HCT116 (cell line): Measurements from ENCODE around the gene POLR2J. TPM values are rescaled to one million over a fixed set of nuclear protein-coding genes. Genes with fewer than 3 reads are reported as not detected.
A peak's percentile ranks its signal among the peaks of the same experiment; 100 is the strongest.
"Not testable (repeated sequence)": the region's sequence is repeated elsewhere in the genome, so short reads cannot be mapped to it uniquely, and the experiment has no call there.

Source experiments
- ATAC-seq: fragments of 200-7000 bp; cut with Tn5 transposase; 2 replicates; pipeline ENCODE4 v1.9.1; 2020; ENCODE audit warnings: mild to moderate bottlenecking, moderate library complexity
- BruUV-seq: library from RNA; stranded (reverse); fragments of 400-500 nt; replicated peaks from 2 replicates; lab custom pipeline; 2021; lab: Mats Ljungman, UMichigan
- CTCF ChIA-PET: fragments of 300-600 bp; sonication (Branson Sonifier 250); formaldehyde crosslinking; loops from one replicate; lab custom pipeline; 2021; ENCODE audit warnings: antibody characterized with exemption; lab: Charles Lee
- POLR2A ChIA-PET: fragments of 300-600, 350-600 bp; sonication (Branson Sonifier 250); formaldehyde crosslinking; loops from one replicate; lab custom pipeline; 2021; ENCODE audit warnings: antibody characterized with exemption; lab: Charles Lee
- RAD21 ChIA-PET, 2 experiments: fragments of 300-600 bp; sonication (Branson Sonifier 250); formaldehyde crosslinking; loops; one replicate each; lab custom pipeline; 2023; ENCODE audit warnings: low total read pairs in 2 of 2; ENCODE audit not compliant: uncharacterized antibody in 2 of 2, unreplicated experiment in 2 of 2, low non-redundant PET in 1 of 2; lab: Charles Lee
- DNase-seq: peaks from one replicate; pipeline ENCODE4 v3.0.0-alpha.2; 2010; ENCODE audit warnings: low read depth, low spot score
- H2AFZ ChIP-seq: fragments of 200-600 bp; shearing (Covaris generic), sonication (generic); 2 replicates; pipeline ENCODE4 v1.6.1; 2017; ENCODE audit warnings: low read depth, mixed run types, mixed read lengths, antibody characterized with exemption, low read length; ENCODE audit not compliant: poor library complexity, severe bottlenecking
- H3K27ac ChIP-seq: 2 replicates; pipeline ENCODE4 v1.5.1; 2012; ENCODE audit warnings: low read depth, low read length
- H3K27me3 ChIP-seq: fragments of 200-600 bp; sonication (generic); 2 replicates; pipeline ENCODE4 v1.6.1; 2016; ENCODE audit warnings: mixed run types, low read length, mixed read lengths; ENCODE audit not compliant: insufficient read depth
- H3K36me3 ChIP-seq, 2 experiments: fragments of 200-500 bp in 1 of 2; fragments of 200-600 bp in 1 of 2; sonication (Bioruptor generic) in 1 of 2; sonication (generic) in 1 of 2; 2 replicates each; pipeline versions ENCODE4 v1.5.1 to v1.6.1; 2014 to 2016; ENCODE audit warnings: low read length in 2 of 2, inconsistent platforms in 1 of 2, mixed read lengths in 1 of 2, mixed run types in 1 of 2; ENCODE audit not compliant: insufficient read depth in 2 of 2, control insufficient read depth in 1 of 2
- H3K4me1 ChIP-seq, 2 experiments: fragments of 200-600 bp in 1 of 2; sonication (generic) in 1 of 2; 2 replicates each; pipeline versions ENCODE4 v1.5.1 to v1.6.1; 2012 to 2017; ENCODE audit warnings: low read length in 2 of 2, inconsistent platforms in 1 of 2, mild to moderate bottlenecking in 1 of 2, mixed read lengths in 1 of 2, mixed run types in 1 of 2, moderate library complexity in 1 of 2; ENCODE audit not compliant: insufficient read depth in 2 of 2, control insufficient read depth in 1 of 2
- H3K4me2 ChIP-seq: fragments of 200-600 bp; sonication (generic); 2 replicates; pipeline ENCODE4 v1.6.1; 2017; ENCODE audit warnings: mixed run types, low read length, mixed read lengths
- H3K4me3 ChIP-seq, 2 experiments: fragments of 200-600 bp in 1 of 2; sonication (generic) in 1 of 2; replicated peaks in 1 of 2; 2 replicates each; pipeline ENCODE4 v1.5.1; 2011 to 2016; ENCODE audit warnings: low read length in 2 of 2, control low read depth in 1 of 2, low read depth in 1 of 2, mild to moderate bottlenecking in 1 of 2, mixed read lengths in 1 of 2, mixed run types in 1 of 2
- H3K79me2 ChIP-seq: fragments of 200-600 bp; sonication (generic); 2 replicates; pipeline ENCODE4 v1.6.1; 2017; ENCODE audit warnings: mild to moderate bottlenecking, mixed run types, low read length, moderate library complexity, mixed read lengths; ENCODE audit not compliant: insufficient read depth
- H3K9ac ChIP-seq: fragments of 200-600 bp; sonication (generic); 2 replicates; pipeline ENCODE4 v1.6.1; 2016; ENCODE audit warnings: low read length, mixed read lengths
- H3K9me2 ChIP-seq: fragments of 200-600 bp; sonication (generic), shearing (Covaris generic); 2 replicates; pipeline ENCODE4 v1.6.1; 2017; ENCODE audit warnings: mixed run types, mild to moderate bottlenecking, moderate library complexity; ENCODE audit not compliant: insufficient read depth
- H3K9me3 ChIP-seq, 2 experiments: fragments of 200-500 bp in 1 of 2; fragments of 200-600 bp in 1 of 2; sonication (Bioruptor generic) in 1 of 2; sonication (generic) in 1 of 2; 2 replicates each; pipeline ENCODE4 v1.6.1; 2014 to 2017; ENCODE audit warnings: low read length in 2 of 2, mixed read lengths in 2 of 2, inconsistent platforms in 1 of 2, low read depth in 1 of 2, mild to moderate bottlenecking in 1 of 2, mixed run types in 1 of 2, moderate library complexity in 1 of 2; ENCODE audit not compliant: control insufficient read depth in 1 of 2, insufficient read depth in 1 of 2
- H4K20me1 ChIP-seq: fragments of 200-600 bp; sonication (generic), shearing (Covaris generic); 2 replicates; pipeline ENCODE4 v1.6.1; 2017; ENCODE audit warnings: mixed run types, mild to moderate bottlenecking, moderate library complexity; ENCODE audit not compliant: insufficient read depth
- intact Hi-C: fragments of 100-400 bp; cut with micrococcal nuclease; formaldehyde crosslinking; loops from 2 replicates; pipeline ENCODE4 v1.10.0; 2022
- total RNA-seq: library from RNA; stranded (reverse); gene quantifications from one replicate; pipeline ENCODE4 v1.2.1, GENCODE V29; 2021; ENCODE audit not compliant: unreplicated experiment

Gene POLR2J
- total RNA-seq, 1 experiment from 2014 or later, result 54.9 TPM

DNA sequence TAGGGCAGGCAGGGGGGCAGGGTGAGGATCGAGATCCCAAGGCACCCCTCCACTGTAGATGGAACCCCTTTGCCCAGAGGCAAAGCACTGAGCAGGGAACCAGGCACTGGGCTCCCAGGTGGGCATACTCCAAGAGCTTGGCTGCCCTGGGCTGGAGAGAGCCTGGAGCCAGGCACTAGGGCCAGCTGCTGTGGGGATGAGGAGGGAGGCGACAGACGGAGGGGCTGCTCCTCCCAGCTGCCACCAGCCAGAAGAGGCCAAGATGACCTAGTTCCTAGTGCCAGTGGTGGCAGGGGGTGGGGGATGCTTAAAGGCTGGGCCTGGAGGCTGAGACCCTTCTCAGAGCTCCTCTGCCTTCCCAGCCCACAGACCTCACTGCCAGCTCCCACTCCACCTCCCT, 37.2 kb upstream of the POLR2J start:
- POLR2A ChIA-PET, H3K4me3 ChIP-seq, H3K9ac ChIP-seq, CTCF ChIA-PET, H3K36me3 ChIP-seq, H3K4me1 ChIP-seq, DNase-seq, H3K79me2 ChIP-seq, ATAC-seq, H4K20me1 ChIP-seq, H3K27ac ChIP-seq, H3K27me3 ChIP-seq, H3K4me2 ChIP-seq, H3K9me3 ChIP-seq, BruUV-seq, RAD21 ChIA-PET, H2AFZ ChIP-seq, intact Hi-C loops, H3K9me2 ChIP-seq: not testable (repeated sequence)

DNA sequence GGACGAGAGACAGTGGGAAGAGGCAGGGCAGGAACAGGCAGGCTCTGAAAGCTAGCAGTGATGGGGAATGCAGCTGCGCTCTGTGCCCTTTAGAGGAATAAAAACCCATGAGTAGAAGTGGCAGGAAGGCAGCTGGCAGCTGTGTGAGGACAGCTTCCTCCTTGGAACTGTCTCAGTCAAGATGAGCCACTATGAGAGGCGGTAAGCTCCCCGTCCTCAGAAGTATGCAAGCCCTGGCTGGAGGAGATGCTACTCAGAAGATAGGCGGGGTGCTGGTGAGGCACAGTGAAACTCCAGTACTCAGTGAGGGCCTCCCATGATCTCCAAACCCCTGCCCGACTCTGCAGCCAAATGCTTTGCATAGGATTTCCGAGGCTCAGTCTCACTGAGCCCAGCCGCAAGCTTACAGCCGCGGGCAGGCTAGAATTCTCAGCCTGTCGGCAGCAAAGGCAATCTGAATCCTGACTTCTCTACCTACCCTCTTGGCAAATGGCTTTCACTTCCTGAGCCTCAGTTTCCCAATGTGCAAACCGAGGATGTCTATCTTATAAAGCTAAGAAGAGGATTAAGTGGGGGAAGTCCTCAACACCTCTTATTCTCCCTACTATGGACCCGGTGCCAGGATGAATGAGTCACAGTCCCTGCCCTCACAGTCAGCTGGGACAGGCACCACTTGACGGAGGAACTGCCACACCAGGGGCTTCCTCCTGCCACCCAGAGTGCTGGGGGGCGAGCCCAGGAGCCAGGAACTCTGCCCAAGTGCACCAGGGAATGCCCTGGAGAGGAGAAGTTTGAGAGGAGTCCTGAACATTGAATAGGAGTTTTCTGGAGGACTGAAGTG, 36.4 kb upstream of the POLR2J start:
- H3K9ac ChIP-seq, H3K4me3 ChIP-seq, H3K36me3 ChIP-seq, ATAC-seq, H2AFZ ChIP-seq, H3K79me2 ChIP-seq, BruUV-seq, CTCF ChIA-PET, H4K20me1 ChIP-seq, H3K4me1 ChIP-seq, DNase-seq, H3K4me2 ChIP-seq, H3K27ac ChIP-seq, H3K27me3 ChIP-seq, H3K9me3 ChIP-seq, RAD21 ChIA-PET, H3K9me2 ChIP-seq, intact Hi-C loops, POLR2A ChIA-PET: not testable (repeated sequence)

DNA sequence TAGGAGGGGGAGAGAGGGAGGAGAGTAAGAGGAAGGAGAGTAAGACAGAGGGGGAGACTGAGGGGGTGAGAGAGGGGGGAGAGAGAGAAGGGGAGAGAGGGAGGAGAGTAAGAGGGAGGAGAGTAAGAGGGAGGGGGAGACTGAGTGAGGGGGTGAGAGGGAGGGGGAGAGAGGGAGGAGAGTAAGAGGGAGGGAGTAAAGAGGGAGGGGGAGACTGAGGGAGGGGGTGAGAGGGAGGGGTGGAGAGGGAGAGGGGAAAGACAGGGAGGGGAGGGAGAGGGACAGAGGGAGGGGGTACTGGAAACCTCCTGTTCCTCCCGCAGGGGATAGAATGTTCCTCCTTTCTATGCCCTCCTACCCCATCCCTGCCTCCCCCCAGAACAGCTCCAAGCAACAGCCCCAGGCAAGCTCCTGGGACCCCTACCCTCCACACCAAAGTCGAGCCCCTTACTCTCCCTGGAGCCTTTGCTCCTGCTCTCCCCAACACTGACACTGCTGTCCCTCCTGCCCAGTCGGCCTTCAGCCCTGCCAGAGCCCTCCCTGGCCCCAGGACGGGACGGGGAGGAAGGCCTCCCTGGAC, 34.0 kb upstream of the POLR2J start:
- H3K4me2 ChIP-seq, result peak overlapping the region; percentile 25
- intact Hi-C loops, H2AFZ ChIP-seq, H3K9me3 ChIP-seq, H3K9ac ChIP-seq, BruUV-seq, H3K79me2 ChIP-seq, H3K4me1 ChIP-seq, H3K27me3 ChIP-seq, H3K9me2 ChIP-seq, DNase-seq, H4K20me1 ChIP-seq, ATAC-seq, CTCF ChIA-PET, RAD21 ChIA-PET, H3K27ac ChIP-seq, H3K36me3 ChIP-seq, POLR2A ChIA-PET: not testable (repeated sequence)
- peak overlapping the region in 1 of 2 experiments; percentile 9; a peak in 1 of 4 replicates for H3K4me3 ChIP-seq

DNA sequence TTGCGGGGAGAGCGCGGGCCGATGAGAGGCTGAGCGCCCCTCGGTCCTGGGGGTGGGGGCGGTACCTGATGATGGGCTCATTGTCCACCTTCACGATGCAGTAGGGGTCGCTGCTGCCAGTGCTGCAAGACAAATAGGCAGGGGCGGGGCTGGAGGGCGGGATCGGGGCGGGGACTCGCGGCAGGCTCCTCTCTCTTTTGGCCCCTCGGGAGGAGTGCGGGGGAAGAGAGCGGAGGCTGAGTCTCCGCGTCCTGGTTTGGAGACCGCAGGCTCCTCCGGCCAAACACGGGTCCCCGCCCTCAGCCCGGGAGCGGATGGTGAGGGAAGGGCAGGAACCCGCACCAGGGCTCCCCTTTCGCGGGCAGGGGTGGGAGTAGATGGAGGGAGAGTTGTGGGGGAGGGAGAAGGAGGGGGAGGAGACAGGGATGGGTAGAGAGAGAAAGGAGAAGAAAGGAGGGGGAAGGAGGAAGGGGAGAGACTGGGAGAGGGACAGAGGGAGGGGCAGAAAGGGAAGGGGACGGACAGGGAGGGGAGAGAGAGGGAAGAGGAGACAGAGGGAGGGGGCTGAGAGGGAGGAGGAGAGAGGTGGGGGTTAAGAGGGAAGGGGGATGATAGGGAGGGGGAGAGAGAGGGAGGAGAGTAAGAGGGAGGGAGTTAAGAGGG, 33.3 kb upstream of the POLR2J start:
- H3K4me2 ChIP-seq, result peak overlapping the region; percentile 25; the same call in 1 of the 2 replicates
- DNase-seq, H3K27me3 ChIP-seq, H4K20me1 ChIP-seq, H3K79me2 ChIP-seq, H3K36me3 ChIP-seq, intact Hi-C loops, H3K9ac ChIP-seq, H3K4me3 ChIP-seq, H3K9me2 ChIP-seq, H2AFZ ChIP-seq, H3K4me1 ChIP-seq, BruUV-seq, RAD21 ChIA-PET, CTCF ChIA-PET, H3K27ac ChIP-seq, H3K9me3 ChIP-seq, POLR2A ChIA-PET: not testable (repeated sequence)
- ATAC-seq, result peak; percentile 88
